Testis (tissue), 3 donors: Measurements from ENCODE around the gene MEA1. TPM values are rescaled to one million over a fixed set of nuclear protein-coding genes. Genes with fewer than 3 reads are reported as not detected.
A peak's percentile ranks its signal among the peaks of the same experiment; 100 is the strongest.
"Not testable (repeated sequence)": the region's sequence is repeated elsewhere in the genome, so short reads cannot be mapped to it uniquely, and the experiment has no call there.

ENCODE experiments used
- DNase-seq: peaks from one replicate; pipeline ENCODE4 v3.0.0-alpha.2; 2019
- H3K27ac ChIP-seq, 2 donors: fragments of 200-600 bp; sonication (generic); one replicate each; pipeline ENCODE4 v1.5.1; 2019
- H3K27me3 ChIP-seq: fragments of 200-600 bp; sonication (generic); one replicate; pipeline ENCODE4 v1.5.1; 2019
- H3K36me3 ChIP-seq: fragments of 200-600 bp; sonication (generic); one replicate; pipeline ENCODE4 v1.5.1; 2017; ENCODE audit warnings: low read depth; ENCODE audit errors: missing control alignments
- H3K4me1 ChIP-seq: fragments of 200-600 bp; sonication (generic); one replicate; pipeline ENCODE4 v1.5.1; 2019
- H3K4me3 ChIP-seq, 2 donors: fragments of 200-600 bp; sonication (generic); one replicate each; pipeline ENCODE4 v1.5.1; 2017 to 2019
- H3K9me3 ChIP-seq: fragments of 200-600 bp; sonication (generic); one replicate; pipeline ENCODE4 v1.5.1; 2017
- POLR2A ChIP-seq: fragments of 450-650 bp; IDR thresholded peaks from one replicate; pipeline ENCODE4 v1.6.1; 2017; ENCODE audit warnings: antibody characterized with exemption, mild to moderate bottlenecking, moderate library complexity
- WGBS, 2 donors: methylation state at CpG; one replicate each; pipeline ENCODE4 v1.1.5; 2018; 5-methylcytosine and 5-hydroxymethylcytosine counted together
- intact Hi-C: fragments of 100-400 bp; cut with DNase I; formaldehyde crosslinking; loops from one replicate; pipeline ENCODE4 v1.15.1; 2023; ENCODE audit warnings: low total_unique reads
- polyA plus RNA-seq: library from polyadenylated mRNA; stranded (reverse); fragments of 350-450 nt; fragmentation: Illumina TruSeq; extraction: RNeasy Lipid Tissue Mini Kit (QIAGEN cat#74804); gene quantifications from one replicate; pipeline ENCODE4 v1.2.3, GENCODE V29; 2014; ENCODE audit warnings: low read depth, low replicate concordance; ENCODE audit not compliant: insufficient read depth
- total RNA-seq, 2 donors: library from RNA; depleted of rRNA; stranded (reverse); fragments of >200 nt; gene quantifications; one replicate each; pipeline ENCODE4 v1.2.3, GENCODE V29; 2016
- TF ChIP-seq, protein P1 (sequence below), 3 experiments: fragments of 450-650 bp in 2 of 3; fragments of 200-600 bp in 1 of 3; sonication (generic) in 1 of 3; IDR thresholded peaks; one replicate each; pipeline ENCODE4 v1.5.1; 2016 to 2019; ENCODE audit warnings: antibody characterized with exemption in 3 of 3, mild to moderate bottlenecking in 2 of 3, moderate library complexity in 1 of 3

MEA1 gene
- total and polyA plus RNA-seq, 3 donors from 2014 or later: 132 to 522 (median 175) TPM

DNA sequence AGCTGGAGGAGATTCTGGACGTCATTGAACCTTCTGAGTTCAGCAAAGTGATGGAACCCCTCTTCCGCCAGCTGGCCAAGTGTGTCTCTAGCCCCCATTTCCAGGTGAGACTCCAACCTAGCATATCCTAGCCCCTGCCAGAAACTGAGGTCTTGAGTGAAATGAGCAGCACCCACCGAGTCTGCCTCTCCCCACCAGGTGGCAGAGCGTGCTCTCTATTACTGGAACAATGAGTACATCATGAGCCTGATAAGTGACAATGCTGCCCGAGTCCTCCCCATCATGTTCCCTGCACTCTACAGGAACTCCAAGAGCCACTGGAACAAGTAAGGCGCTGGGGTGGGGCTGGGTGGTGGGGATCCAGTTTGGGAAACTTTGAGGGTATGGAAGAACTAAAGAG, 4.6 kb downstream of the MEA1 start:
- 50 to 62% methylated on average over 6 of the region's 6 CpGs for WGBS, 2 donors
- Histone ChIP-seq H3K27ac (no peak overlapping the region), H3K4me3 (no peak overlapping the region), H3K36me3 (no peaks in the 10 kb centered on the region), H3K4me1 (peaks cover 9% of the 10 kb centered on the region), H3K9me3 (no peaks in the 10 kb centered on the region), H3K27me3 (no peaks in the 10 kb centered on the region)
- peak; percentile 85 for DNase-seq
- intact Hi-C loops: no loop called here
- no peak for TF ChIP-seq POLR2A
- TF ChIP-seq, protein P1, sequence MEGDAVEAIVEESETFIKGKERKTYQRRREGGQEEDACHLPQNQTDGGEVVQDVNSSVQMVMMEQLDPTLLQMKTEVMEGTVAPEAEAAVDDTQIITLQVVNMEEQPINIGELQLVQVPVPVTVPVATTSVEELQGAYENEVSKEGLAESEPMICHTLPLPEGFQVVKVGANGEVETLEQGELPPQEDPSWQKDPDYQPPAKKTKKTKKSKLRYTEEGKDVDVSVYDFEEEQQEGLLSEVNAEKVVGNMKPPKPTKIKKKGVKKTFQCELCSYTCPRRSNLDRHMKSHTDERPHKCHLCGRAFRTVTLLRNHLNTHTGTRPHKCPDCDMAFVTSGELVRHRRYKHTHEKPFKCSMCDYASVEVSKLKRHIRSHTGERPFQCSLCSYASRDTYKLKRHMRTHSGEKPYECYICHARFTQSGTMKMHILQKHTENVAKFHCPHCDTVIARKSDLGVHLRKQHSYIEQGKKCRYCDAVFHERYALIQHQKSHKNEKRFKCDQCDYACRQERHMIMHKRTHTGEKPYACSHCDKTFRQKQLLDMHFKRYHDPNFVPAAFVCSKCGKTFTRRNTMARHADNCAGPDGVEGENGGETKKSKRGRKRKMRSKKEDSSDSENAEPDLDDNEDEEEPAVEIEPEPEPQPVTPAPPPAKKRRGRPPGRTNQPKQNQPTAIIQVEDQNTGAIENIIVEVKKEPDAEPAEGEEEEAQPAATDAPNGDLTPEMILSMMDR (IDR thresholded peaks at IDR 0.05): peak; percentile 18 to 45 (median 44)

GRCh38 chr6:43007126-43007525, 6.6 kb downstream of the MEA1 start:
- Histone ChIP-seq H3K27ac (no peak overlapping the region), H3K4me1 (no peaks in the 10 kb centered on the region), H3K36me3 (no peaks in the 10 kb centered on the region), H3K4me3 (no peak overlapping the region), H3K9me3 (no peaks in the 10 kb centered on the region), H3K27me3 (no peaks in the 10 kb centered on the region)
- 82 to 84% methylated on average over 6 to 9 of the region's 9 CpGs for WGBS, 2 donors
- intact Hi-C loops: no loop called here
- no peak for TF ChIP-seq POLR2A
- TF ChIP-seq, protein P1 (IDR thresholded peaks at IDR 0.05): no peak
- DNase-seq: no peak

DNA sequence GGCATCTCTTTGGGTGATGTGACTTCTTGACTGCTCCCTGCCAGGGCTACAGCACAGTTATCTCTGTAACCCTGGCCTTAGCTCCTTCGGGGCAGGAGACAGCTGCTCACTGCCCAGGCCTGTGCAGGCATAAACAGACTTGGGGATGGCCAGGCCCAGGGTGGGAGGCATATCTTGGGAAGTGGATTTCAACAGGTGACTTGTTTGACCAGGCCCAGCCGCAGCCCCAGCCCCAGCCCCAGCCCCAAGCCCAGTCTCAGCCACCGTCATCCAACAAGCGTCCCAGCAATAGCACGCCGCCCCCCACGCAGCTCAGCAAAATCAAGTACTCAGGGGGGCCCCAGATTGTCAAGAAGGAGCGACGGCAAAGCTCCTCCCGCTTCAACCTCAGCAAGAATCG, 7.5 kb downstream of the MEA1 start:
- no peak for DNase-seq
- Histone ChIP-seq H3K27ac (no peak overlapping the region), H3K4me3 (no peak overlapping the region), H3K36me3 (no peaks in the 10 kb centered on the region), H3K4me1 (no peaks in the 10 kb centered on the region), H3K9me3 (no peaks in the 10 kb centered on the region), H3K27me3 (no peaks in the 10 kb centered on the region)
- TF ChIP-seq, protein P1 (IDR thresholded peaks at IDR 0.05): no peak
- no peak for TF ChIP-seq POLR2A
- intact Hi-C loops: no loop called here
- WGBS, 2 donors: 90 to 95% methylated on average over 9 to 11 of the region's 11 CpGs

GRCh38 chr6:43005844-43006243, 7.9 kb downstream of the MEA1 start:
- Histone ChIP-seq H3K36me3 (no peaks in the 10 kb centered on the region), H3K27ac (no peak overlapping the region), H3K4me3 (no peak overlapping the region), H3K27me3 (no peaks in the 10 kb centered on the region), H3K9me3 (no peaks in the 10 kb centered on the region), H3K4me1 (no peaks in the 10 kb centered on the region)
- TF ChIP-seq, protein P1 (IDR thresholded peaks at IDR 0.05): no peak
- TF ChIP-seq POLR2A: no peak
- intact Hi-C loops: no loop called here
- no peak for DNase-seq
- WGBS, 2 donors: 81 to 88% methylated on average over 5 of the region's 5 CpGs

DNA sequence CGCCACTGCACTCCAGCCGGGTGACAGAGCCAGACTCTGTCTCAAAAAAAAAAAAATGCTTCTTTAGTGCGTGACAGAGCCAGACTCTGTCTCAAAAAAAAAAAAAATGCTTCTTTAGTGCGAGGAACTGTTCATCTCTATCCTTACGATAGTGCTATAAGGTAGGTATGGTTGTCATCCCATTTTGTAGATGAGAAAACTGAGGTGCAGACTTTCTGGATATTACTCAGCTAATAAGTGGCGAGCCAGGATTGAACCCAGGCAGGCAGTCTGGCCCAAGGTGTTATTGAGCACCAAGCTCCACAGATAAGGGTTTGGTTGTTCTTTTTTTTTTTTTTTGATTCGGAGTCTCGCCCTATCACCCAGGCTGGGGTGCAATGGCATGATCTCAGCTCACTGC, 11.9 kb downstream of the MEA1 start:
- H3K9me3 ChIP-seq: no peaks in the 10 kb centered on the region
- 87 to 98% methylated on average over 8 of the region's 8 CpGs for WGBS, 2 donors
- intact Hi-C loops: no loop called here

DNA sequence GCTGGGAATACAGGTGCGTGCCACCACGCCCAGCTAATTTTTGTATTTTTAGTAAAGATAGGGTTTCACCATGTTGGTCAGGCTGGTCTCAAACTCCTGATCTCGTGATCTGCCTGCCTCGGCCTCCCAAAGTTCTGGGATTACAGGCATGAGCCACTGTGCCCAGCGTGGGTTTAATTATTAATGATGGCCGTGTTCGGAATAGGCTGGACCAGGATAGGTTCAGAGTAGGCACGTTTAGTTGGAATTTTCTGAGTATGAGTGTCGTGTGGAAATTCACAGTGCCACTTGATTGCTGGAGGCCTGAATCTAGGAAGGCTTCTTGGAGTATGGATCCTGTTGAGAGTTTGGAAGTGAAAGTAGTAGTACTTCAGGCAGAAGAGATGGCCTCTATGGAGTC, 15.5 kb downstream of the MEA1 start:
- H3K4me1 ChIP-seq, H3K4me3 ChIP-seq, H3K27ac ChIP-seq, H3K9me3 ChIP-seq, intact Hi-C loops, H3K27me3 ChIP-seq, DNase-seq, H3K36me3 ChIP-seq: not testable (repeated sequence)
- WGBS, 2 donors: 94 to 96% methylated on average over 9 of the region's 9 CpGs

More for the DNA sequence above, 11.9 kb downstream of the MEA1 start:
- Histone ChIP-seq H3K27ac (no peak overlapping the region), H3K4me1 (no peaks in the 10 kb centered on the region), H3K36me3 (no peaks in the 10 kb centered on the region), H3K4me3 (no peak overlapping the region), H3K27me3 (no peaks in the 10 kb centered on the region)
- DNase-seq: no peak
- no peak for TF ChIP-seq POLR2A
- TF ChIP-seq, protein P1 (IDR thresholded peaks at IDR 0.05): no peak
